A375 (cell line): ENCODE results near the gene RHO. TPM values are rescaled to one million over a fixed set of nuclear protein-coding genes. Genes with fewer than 3 reads are reported as not detected.

Experiments used
- total RNA-seq: library from RNA; depleted of rRNA; stranded (reverse); fragments of >200 nt; shearing (Covaris generic); gene quantifications from 2 replicates; pipeline ENCODE4 v1.2.3, GENCODE V29; 2014; rRNA removed

The RHO gene
- total RNA-seq: not detected in 2 replicates

GRCh38 chr3:129528589-129529100, at the start of gene RHO:
TSS of gene RHO (plus strand) at chr3:129528639. CDS start at chr3:129528734, 95 bp downstream.

GRCh38 chr3:129543156-129543790, 14.8 kb downstream of the RHO start, which contains the start of gene H1-8:
TSS of gene H1-8 (plus strand) at chr3:129543175. CDS start at chr3:129543219, 44 bp downstream.

Other genes starting within 250 kb of the RHO start
- gene HMCES, start 249.8 kb upstream of the RHO start, total RNA-seq: 46.0 and 48.7 TPM in 2 replicates
- 0.08 and 0.16 TPM in 2 replicates for gene EFCAB12, start 100.0 kb upstream of the RHO start, total RNA-seq
- gene MBD4, start 88.7 kb upstream of the RHO start, total RNA-seq: 16.3 and 28.3 TPM in 2 replicates
- 16.0 and 16.7 TPM in 2 replicates for gene IFT122, start 88.4 kb upstream of the RHO start, total RNA-seq
- not detected in 2 replicates for gene H1-8, start 14.5 kb downstream of the RHO start, total RNA-seq
- 32.7 and 37.6 TPM in 2 replicates for gene PLXND1, start 78.0 kb downstream of the RHO start, total RNA-seq